Natural killer cell (primary cell): ENCODE results near the gene VARS2. TPM values are rescaled to one million over a fixed set of nuclear protein-coding genes. Genes with fewer than 3 reads are reported as not detected.

Experiments used
- ATAC-seq, 3 donors: fragments of 150-1000 bp in 2 of 3; fragments of 200-7000 bp in 1 of 3; cut with Tn5 transposase; 1 replicate in 1 of 3; 2 replicates in 2 of 3; pipeline ENCODE4 v1.10.0; 2021; ENCODE audit warnings: mild to moderate bottlenecking in 2 of 3, moderate library complexity in 2 of 3
- DNase-seq, 2 donors: peaks; one replicate each; pipeline versions ENCODE4 v3.0.0 to v3.0.0-alpha.2; 2013 to 2021; ENCODE audit warnings: mixed read lengths in 1 of 2
- H3K27ac ChIP-seq: one replicate; pipeline ENCODE4 v1.5.1; 2013; ENCODE audit warnings: mild to moderate bottlenecking, low read length
- H3K27me3 ChIP-seq: one replicate; pipeline ENCODE4 v1.6.1; 2013; ENCODE audit warnings: low read length; ENCODE audit not compliant: control insufficient read depth, insufficient read depth
- H3K36me3 ChIP-seq: one replicate; pipeline ENCODE4 v1.6.1; 2013; ENCODE audit warnings: low read length; ENCODE audit not compliant: control insufficient read depth, insufficient read depth
- H3K4me1 ChIP-seq: one replicate; pipeline ENCODE4 v1.6.1; 2013; ENCODE audit warnings: low read length; ENCODE audit not compliant: control insufficient read depth, insufficient read depth
- H3K4me3 ChIP-seq: one replicate; pipeline ENCODE4 v1.5.1; 2013; ENCODE audit warnings: low read length
- H3K9me3 ChIP-seq: one replicate; pipeline ENCODE4 v1.6.1; 2013; ENCODE audit warnings: low read length; ENCODE audit not compliant: control insufficient read depth, insufficient read depth
- H3K27ac Mint-ChIP-seq, 2 donors: one replicate each; pipeline ENCODE4 v1.8.0; 2022; ENCODE audit warnings: mild to moderate bottlenecking in 2 of 2, mixed read lengths in 2 of 2, moderate library complexity in 1 of 2
- H3K27me3 Mint-ChIP-seq, 2 donors: one replicate each; pipeline ENCODE4 v1.8.0; 2022; ENCODE audit warnings: low read depth in 2 of 2, mixed read lengths in 2 of 2
- H3K36me3 Mint-ChIP-seq: one replicate; pipeline ENCODE4 v1.8.0; 2022; ENCODE audit warnings: mixed read lengths
- H3K4me1 Mint-ChIP-seq, 2 donors: one replicate each; pipeline ENCODE4 v1.8.0; 2022; ENCODE audit warnings: mixed read lengths in 2 of 2
- H3K4me3 Mint-ChIP-seq: one replicate; pipeline ENCODE4 v1.8.0; 2022; ENCODE audit warnings: mild to moderate bottlenecking, moderate library complexity, mixed read lengths
- H3K9me3 Mint-ChIP-seq, 2 donors: one replicate each; pipeline ENCODE4 v1.8.0; 2022; ENCODE audit warnings: mixed read lengths in 2 of 2
- CTCF ChIP-seq: fragments of 200-600 bp; IDR thresholded peaks from one replicate; pipeline ENCODE4 v1.8.0; 2022; ENCODE audit warnings: antibody characterized with exemption
- WGBS: methylation state at CpG from one replicate; pipeline ENCODE4 v1.1.7; 2013; ENCODE audit warnings: missing lambda C conversion rate; ENCODE audit not compliant: insufficient coverage; 5-methylcytosine and 5-hydroxymethylcytosine counted together
- intact Hi-C: fragments of 100-400 bp; cut with micrococcal nuclease; formaldehyde crosslinking; loops from one replicate; pipeline ENCODE4 v1.14.2; 2022
- total RNA-seq, 4 donors: library from RNA; stranded (reverse); fragments of 120-200 nt in 1 of 4; gene quantifications; one replicate each; pipeline versions ENCODE4 v1.2.3 to v1.2.4, GENCODE V29; 2013 to 2022

The VARS2 gene
- total RNA-seq, 3 donors from 2014 or later (not counting 1 experiment from before 2014, with no cell fraction given), result 16.9 to 36.7 (median 24.5) TPM

GRCh38 chr6:30945281-30945680 lies 31.2 kb downstream of the VARS2 start:
- H3K27me3 Mint-ChIP-seq, result peaks cover 59 to 84% of the 10 kb centered on the region in 2 donors
- no peak overlapping the region for H3K4me3 ChIP-seq
- H3K4me1 Mint-ChIP-seq, result no peaks in the 10 kb centered on the region
- peaks cover 5% of the 10 kb centered on the region for H3K27me3 ChIP-seq
- 89% methylated on average over 3 of the region's 5 CpGs for WGBS
- intact Hi-C loops, result no loop called here
- ATAC-seq (no peak), DNase-seq (no peak)
- H3K9me3 ChIP-seq, result no peaks in the 10 kb centered on the region
- H3K27ac Mint-ChIP-seq, result no peak overlapping the region
- TF ChIP-seq CTCF, result no peak
- no peaks in the 10 kb centered on the region for H3K36me3 Mint-ChIP-seq
- H3K9me3 Mint-ChIP-seq, result peaks cover 0 to 2% of the 10 kb centered on the region in 2 donors
- H3K36me3 ChIP-seq, result no peaks in the 10 kb centered on the region
- no peaks in the 10 kb centered on the region for H3K4me1 ChIP-seq
- no peak overlapping the region for H3K4me3 Mint-ChIP-seq
- H3K27ac ChIP-seq, result no peak overlapping the region

GRCh38 chr6:30947231-30947630 lies 33.2 kb downstream of the VARS2 start:
- H3K4me1 Mint-ChIP-seq, result no peaks in the 10 kb centered on the region
- H3K4me1 ChIP-seq, result no peaks in the 10 kb centered on the region
- DNase-seq, result no peak
- intact Hi-C loops, result no loop called here
- H3K27me3 ChIP-seq, result peaks cover 5% of the 10 kb centered on the region
- no peak overlapping the region for H3K4me3 ChIP-seq
- WGBS, result 89% methylated on average over 4 of the region's 4 CpGs
- no peaks in the 10 kb centered on the region for H3K36me3 ChIP-seq
- no peak for ATAC-seq
- no peak overlapping the region for H3K27ac ChIP-seq
- H3K27me3 Mint-ChIP-seq, result peaks cover 66 to 84% of the 10 kb centered on the region in 2 donors
- H3K36me3 Mint-ChIP-seq, result no peaks in the 10 kb centered on the region
- H3K27ac Mint-ChIP-seq, result no peak overlapping the region
- no peak overlapping the region for H3K4me3 Mint-ChIP-seq
- H3K9me3 Mint-ChIP-seq, result peaks cover 0 to 5% of the 10 kb centered on the region in 2 donors
- no peak for TF ChIP-seq CTCF
- H3K9me3 ChIP-seq, result no peaks in the 10 kb centered on the region

- Mint-ChIP-seq H3K4me3 (no peak overlapping the region), H3K4me1 (no peaks in the 10 kb centered on the region), H3K27me3 (peaks cover 68 to 84% of the 10 kb centered on the region in 2 donors), H3K9me3 (peaks cover 0 to 5% of the 10 kb centered on the region in 2 donors), H3K36me3 (no peaks in the 10 kb centered on the region), H3K27ac (no peak overlapping the region)
- DNase-seq (no peak), ATAC-seq (no peak)
- no peaks in the 10 kb centered on the region for H3K27me3 ChIP-seq
- intact Hi-C loops, result no loop called here
- H3K9me3 ChIP-seq, result no peaks in the 10 kb centered on the region
- H3K4me1 ChIP-seq, result no peaks in the 10 kb centered on the region
- H3K27ac ChIP-seq, result no peak overlapping the region
- no peak overlapping the region for H3K4me3 ChIP-seq
- no peaks in the 10 kb centered on the region for H3K36me3 ChIP-seq
- no peak for TF ChIP-seq CTCF
- 95% methylated on average over 6 of the region's 6 CpGs for WGBS
Observed at GRCh38 chr6:30948811-30949210, 34.8 kb downstream of the VARS2 start.

- H3K27ac Mint-ChIP-seq, result no peak overlapping the region
- no peak overlapping the region for H3K27ac ChIP-seq
- peaks cover 0 to 5% of the 10 kb centered on the region in 2 donors for H3K9me3 Mint-ChIP-seq
- 62% methylated on average over 5 of the region's 5 CpGs for WGBS
- no peaks in the 10 kb centered on the region for H3K36me3 ChIP-seq
- no peaks in the 10 kb centered on the region for H3K9me3 ChIP-seq
- intact Hi-C loops, result no loop called here
- H3K4me1 Mint-ChIP-seq, result peaks cover 0 to 11% of the 10 kb centered on the region in 2 donors
- peaks cover 69 to 77% of the 10 kb centered on the region in 2 donors for H3K27me3 Mint-ChIP-seq
- H3K27me3 ChIP-seq, result peaks cover 4% of the 10 kb centered on the region
- ATAC-seq, result no peak
- H3K4me3 Mint-ChIP-seq, result no peak overlapping the region
- TF ChIP-seq CTCF, result no peak
- DNase-seq, result no peak
- H3K4me3 ChIP-seq, result no peak overlapping the region
- H3K4me1 ChIP-seq, result peaks cover 15% of the 10 kb centered on the region
- H3K36me3 Mint-ChIP-seq, result no peaks in the 10 kb centered on the region
Observed at GRCh38 chr6:30951907-30952469, 38.0 kb downstream of the VARS2 start.
